Ishikawa (cell line): ENCODE results near the gene EFCAB13.

Source experiments
- CEBPB ChIP-seq: IDR thresholded peaks from 2 replicates; pipeline ENCODE4 v1.6.1; 2012
- CREB1 ChIP-seq: IDR thresholded peaks from 2 replicates; pipeline ENCODE4 v1.6.1; 2012; ENCODE audit warnings: low read depth
- EGR1 ChIP-seq: IDR thresholded peaks from 2 replicates; pipeline ENCODE4 v1.6.1; 2012
- EP300 ChIP-seq: IDR thresholded peaks from 2 replicates; pipeline ENCODE4 v1.6.1; 2012; ENCODE audit warnings: borderline replicate concordance
- FOXM1 ChIP-seq: IDR thresholded peaks from 2 replicates; pipeline ENCODE4 v1.6.1; 2012; ENCODE audit warnings: low read depth, borderline replicate concordance
- MAX ChIP-seq: IDR thresholded peaks from 2 replicates; pipeline ENCODE4 v1.6.1; 2012
- NFIC ChIP-seq: IDR thresholded peaks from 2 replicates; pipeline ENCODE4 v1.6.1; 2012
- RAD21 ChIP-seq: IDR thresholded peaks from 2 replicates; pipeline ENCODE4 v1.6.1; 2012; ENCODE audit warnings: low read depth
- REST ChIP-seq: IDR thresholded peaks from 2 replicates; pipeline ENCODE4 v1.6.1; 2012; ENCODE audit warnings: low read depth, mild to moderate bottlenecking
- TAF1 ChIP-seq: IDR thresholded peaks from 2 replicates; pipeline ENCODE4 v1.6.1; 2012; ENCODE audit warnings: low read depth, mild to moderate bottlenecking
- TCF12 ChIP-seq: IDR thresholded peaks from 2 replicates; pipeline ENCODE4 v1.6.1; 2012; ENCODE audit warnings: low read depth
- TEAD4 ChIP-seq: IDR thresholded peaks from 2 replicates; pipeline ENCODE4 v1.6.1; 2012
- YY1 ChIP-seq: IDR thresholded peaks from 2 replicates; pipeline ENCODE4 v1.6.1; 2012; ENCODE audit warnings: low read depth
- ZBTB7A ChIP-seq: IDR thresholded peaks from 2 replicates; pipeline ENCODE4 v1.6.1; 2012; ENCODE audit warnings: low read depth

GRCh38 chr17:47297661-47298400 is 25.9 kb upstream of the EFCAB13 start:
- TF ChIP-seq TAF1 (no peak), RAD21 (no peak), CREB1 (no peak), MAX (no peak), CEBPB (no peak), EP300 (no peak), NFIC (no peak), TCF12 (no peak), ZBTB7A (no peak), EGR1 (no peak), FOXM1 (no peak), TEAD4 (no peak), REST (no peak), YY1 (no peak)
